HepG2 (cell line): Measurements from ENCODE around the gene RPL5. TPM values are rescaled to one million over a fixed set of nuclear protein-coding genes. Genes with fewer than 3 reads are reported as not detected.

Experiments used
- BRD4 ChIP-seq: sonication (generic); formaldehyde crosslinking; IDR thresholded peaks from 2 replicates; pipeline ENCODE4 v1.4.0; 2020; ENCODE audit warnings: missing genetic modification reagents
- DMAP1 ChIP-seq: IDR thresholded peaks from 2 replicates; pipeline ENCODE4 v1.6.1; 2016
- DZIP1 ChIP-seq: sonication (generic); formaldehyde crosslinking; IDR thresholded peaks from 2 replicates; pipeline ENCODE4 v1.5.0; 2020; ENCODE audit warnings: mild to moderate bottlenecking, missing genetic modification reagents
- FOXO1 ChIP-seq: sonication (generic); formaldehyde crosslinking; IDR thresholded peaks from 2 replicates; pipeline ENCODE4 v1.4.0; 2020; ENCODE audit warnings: missing genetic modification reagents
- LBX2 ChIP-seq: sonication (generic); formaldehyde crosslinking; IDR thresholded peaks from 2 replicates; pipeline ENCODE4 v1.5.0; 2020; ENCODE audit warnings: missing genetic modification reagents, mild to moderate bottlenecking, borderline replicate concordance
- MLLT10 ChIP-seq: sonication (generic); formaldehyde crosslinking; IDR thresholded peaks from 2 replicates; pipeline ENCODE4 v1.4.0; 2020; ENCODE audit warnings: missing genetic modification reagents
- NR2F6 ChIP-seq, 2 experiments: IDR thresholded peaks; 2 replicates each; pipeline ENCODE4 v1.6.1; 2016; ENCODE audit warnings: antibody characterized with exemption in 1 of 2, mild to moderate bottlenecking in 1 of 2
- RARG ChIP-seq: sonication (generic); formaldehyde crosslinking; IDR thresholded peaks from 2 replicates; pipeline ENCODE4 v1.4.0; 2020; ENCODE audit warnings: low read depth, mild to moderate bottlenecking, missing genetic modification reagents
- SRSF9 ChIP-seq: fragments of 200-400 bp; formaldehyde crosslinking; IDR thresholded peaks from 2 replicates; pipeline ENCODE4 v1.6.1; 2018; ENCODE audit warnings: borderline replicate concordance, mild to moderate bottlenecking, low read depth, low read length; ENCODE audit not compliant: insufficient read depth, poor library complexity, severe bottlenecking
- TFDP2 ChIP-seq: sonication (generic); formaldehyde crosslinking; IDR thresholded peaks from 2 replicates; pipeline ENCODE4 v1.4.0; 2020; ENCODE audit warnings: missing genetic modification reagents
- ZNF282 ChIP-seq: fragments of 450-650 bp; IDR thresholded peaks from 2 replicates; pipeline ENCODE4 v1.6.1; 2018; ENCODE audit not compliant: partially characterized antibody
- ZNF382 ChIP-seq: sonication (generic); formaldehyde crosslinking; IDR thresholded peaks from 2 replicates; pipeline ENCODE4 v1.5.0; 2020; ENCODE audit warnings: missing genetic modification reagents, mild to moderate bottlenecking, borderline replicate concordance
- ZNF615 ChIP-seq: sonication (generic); formaldehyde crosslinking; IDR thresholded peaks from 2 replicates; pipeline ENCODE4 v1.5.0; 2020; ENCODE audit warnings: mild to moderate bottlenecking, missing genetic modification reagents, borderline replicate concordance
- ZNF790 ChIP-seq: sonication (generic); formaldehyde crosslinking; IDR thresholded peaks from 2 replicates; pipeline ENCODE4 v1.8.0; 2022; ENCODE audit warnings: missing genetic modification reagents, mild to moderate bottlenecking, borderline replicate concordance
- ZSCAN12 ChIP-seq: sonication (generic); formaldehyde crosslinking; IDR thresholded peaks from 2 replicates; pipeline ENCODE4 v1.9.0; 2021; ENCODE audit warnings: mild to moderate bottlenecking, missing genetic modification reagents
- ZSCAN21 ChIP-seq: sonication (generic); formaldehyde crosslinking; IDR thresholded peaks from 2 replicates; pipeline ENCODE4 v1.8.0; 2022; ENCODE audit warnings: mild to moderate bottlenecking, missing genetic modification reagents, moderate library complexity, borderline replicate concordance
- polyA plus RNA-seq, 8 experiments: library from polyadenylated mRNA; depleted of rRNA in 3 of 8; stranded (reverse) in 7 of 8; unstranded in 1 of 8; fragments of >200 nt; fragmentation: Illumina TruSeq in 4 of 8; extraction: Trizol in 4 of 8; gene quantifications; 2 replicates each; pipeline versions ENCODE4 v1.2.1 to v1.2.3, GENCODE V29; 2011 to 2016; ENCODE audit warnings: low read depth in 4 of 8, missing spikeins in 1 of 8, mixed read lengths in 1 of 8; ENCODE audit not compliant: insufficient read depth in 1 of 8
- total RNA-seq, 5 experiments: library from RNA; depleted of rRNA; stranded (reverse); fragments of >200 nt; fragmentation: Illumina TruSeq; extraction: Trizol; gene quantifications; 2 replicates each; pipeline ENCODE4 v1.2.3, GENCODE V29; 2016; ENCODE audit warnings: low read depth in 1 of 5

Gene RPL5
- total and polyA plus RNA-seq, 2 of the 13 experiments (the other 11 are each of a cell fraction or from before 2014, with no cell fraction given), result 2,304 to 2,520 TPM

- peak; percentile 99 for TF ChIP-seq DZIP1
- peak; percentile 75; the same call in 1 of the 2 replicates for TF ChIP-seq BRD4 (CRISPR knock-in tag)
- no peak for TF ChIP-seq ZNF382 (CRISPR knock-in tag)
- TF ChIP-seq ZNF615 (CRISPR knock-in tag), result peak; percentile 59; the same call in 1 of the 2 replicates
- TF ChIP-seq SRSF9, result no peak
- peak; percentile 87; the same call in 1 of the 2 replicates for TF ChIP-seq RARG (CRISPR knock-in tag)
- TF ChIP-seq MLLT10 (CRISPR knock-in tag), result no peak
- TF ChIP-seq ZNF790 (CRISPR knock-in tag), result peak; percentile 97; the same call in 1 of the 2 replicates
- peak; percentile 87; the same call in 1 of the 2 replicates for TF ChIP-seq DMAP1 (CRISPR knock-in tag)
- peak; percentile 56 for TF ChIP-seq FOXO1
- peak; percentile 97 for TF ChIP-seq ZSCAN21
- no peak for TF ChIP-seq NR2F6 (IDR thresholded peaks at IDR 0.05)
- TF ChIP-seq NR2F6 (CRISPR knock-in tag; IDR thresholded peaks at IDR 0.05), result peak; percentile 70
- TF ChIP-seq LBX2 (CRISPR knock-in tag), result peak; percentile 98; the same call in 1 of the 2 replicates
- TF ChIP-seq ZNF282, result no peak
- peak; percentile 98 for TF ChIP-seq ZSCAN12 (CRISPR knock-in tag)
- peak; percentile 95 for TF ChIP-seq TFDP2 (CRISPR knock-in tag)
These were observed 47.0 kb upstream of the RPL5 start, which contains the start of gene EVI5 (continued) for GRCh38 chr1:92784639-92785500.
